ENCODE data around the gene VCX3B.

GRCh38 chrX:8453611-8454010, 11.0 kb upstream of the VCX3B start:
- TF ChIP-seq CTCF (IDR thresholded peaks at IDR 0.05) (no peak), POLR2A (IDR thresholded peaks at IDR 0.05) (no peak)

Measured in uterus (tissue), 2 donors.